Measurements from ENCODE around the gene TRABD2B.

GRCh38 chr1:47771751-47772150 lies 225.4 kb downstream of the TRABD2B start:
- no peak for TF ChIP-seq EZH2 (IDR thresholded peaks at IDR 0.05; ENCODE audit: insufficient read depth, poor library complexity, severe bottlenecking)
- no peak for TF ChIP-seq EZH2phosphoT487 (IDR thresholded peaks at IDR 0.05; ENCODE audit: insufficient read depth, low read depth)

Measured in GM23248 (cell line).